NCI-H146 (cell line): ENCODE results near the gene CYS1.
"Not testable (repeated sequence)": the region's sequence is repeated elsewhere in the genome, so short reads cannot be mapped to it uniquely, and the experiment has no call there.

Experiments
- DNase-seq: peaks from one replicate; lab custom pipeline; 2025; lab: John Stamatoyannopoulos, UW

CYS1 gene

DNA sequence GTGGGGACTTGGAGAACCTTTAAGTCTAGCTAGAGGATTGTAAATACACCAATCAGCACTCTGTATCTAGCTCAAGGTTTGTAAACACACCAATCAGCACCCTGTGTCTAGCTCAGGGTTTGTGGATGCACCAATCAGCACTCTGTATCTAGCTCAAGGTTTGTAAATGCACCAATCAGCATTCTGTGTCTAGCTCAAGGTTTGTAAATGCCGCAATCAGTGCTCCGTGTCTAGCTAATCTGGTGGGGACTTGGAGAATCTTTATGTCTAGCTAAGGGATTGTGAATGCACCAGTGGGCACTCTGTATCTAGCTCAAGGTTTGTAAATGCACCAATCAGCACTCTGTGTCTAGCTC, 11.7 kb upstream of the CYS1 start:
- not testable (repeated sequence) for DNase-seq

DNA sequence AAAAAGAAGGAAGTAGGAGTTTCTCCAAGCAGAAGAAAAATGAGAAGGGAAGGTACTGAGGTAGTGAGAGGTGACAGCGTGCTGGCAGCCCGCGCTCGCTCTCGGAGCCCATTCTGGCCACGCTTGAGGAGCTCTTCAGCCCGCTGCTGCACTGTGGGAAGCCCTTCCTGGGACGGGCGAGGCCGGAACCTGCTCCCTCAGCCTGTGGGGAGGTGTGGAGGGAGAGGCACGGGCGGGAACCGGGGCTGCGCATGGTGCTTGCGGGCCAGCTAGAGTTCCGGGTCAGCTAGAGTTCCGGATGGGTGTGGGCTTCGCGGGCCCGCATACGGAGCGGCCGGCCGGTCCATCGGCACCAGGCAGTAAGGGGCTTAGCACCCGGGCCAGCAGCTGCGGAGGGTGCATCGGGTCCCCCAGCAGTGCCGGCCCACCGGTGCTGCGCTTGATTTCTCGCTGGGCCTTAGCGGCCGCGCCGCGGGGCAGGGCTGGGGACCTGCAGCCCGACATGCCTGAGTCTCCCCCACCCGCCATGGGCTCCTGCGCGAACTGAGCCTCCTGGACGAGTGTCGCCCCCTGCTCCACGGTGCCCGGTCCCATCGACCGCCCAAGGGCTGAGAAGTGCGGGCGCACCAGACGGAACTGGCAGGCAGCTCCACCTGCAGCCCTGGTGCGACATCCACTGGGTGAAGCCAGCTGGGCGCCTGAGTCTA, 11.1 kb upstream of the CYS1 start:
- DNase-seq, result no peak

DNA sequence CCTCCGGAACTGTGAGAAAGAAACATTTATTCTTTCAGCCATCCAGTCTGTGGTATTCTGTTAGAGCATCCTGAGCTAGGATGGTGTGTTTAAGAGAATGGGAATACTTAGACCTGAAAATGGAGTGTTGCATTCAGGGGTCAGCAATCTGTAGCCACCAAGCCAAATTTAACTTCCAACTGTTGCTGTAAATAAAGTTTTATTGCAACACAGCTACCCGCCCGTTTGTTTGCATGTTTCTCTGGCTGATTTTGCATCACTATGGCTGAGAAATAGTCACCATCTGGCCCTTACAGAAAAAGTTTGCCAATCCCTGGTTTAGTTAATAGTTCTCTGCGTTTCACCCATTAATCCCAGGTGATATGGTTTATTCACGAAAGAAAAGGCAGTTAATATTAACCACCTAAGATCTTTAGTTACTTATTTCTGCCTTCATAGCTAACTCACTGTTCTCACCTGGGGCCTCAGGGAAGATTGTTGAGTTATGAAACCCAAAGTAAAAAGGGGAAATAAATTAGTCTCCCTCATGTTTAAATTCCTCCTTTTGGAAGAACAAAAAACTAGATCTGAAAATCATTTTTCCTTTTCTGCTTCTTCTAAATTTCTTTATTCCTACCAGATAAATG, 9.5 kb upstream of the CYS1 start:
- DNase-seq, result no peak

DNA sequence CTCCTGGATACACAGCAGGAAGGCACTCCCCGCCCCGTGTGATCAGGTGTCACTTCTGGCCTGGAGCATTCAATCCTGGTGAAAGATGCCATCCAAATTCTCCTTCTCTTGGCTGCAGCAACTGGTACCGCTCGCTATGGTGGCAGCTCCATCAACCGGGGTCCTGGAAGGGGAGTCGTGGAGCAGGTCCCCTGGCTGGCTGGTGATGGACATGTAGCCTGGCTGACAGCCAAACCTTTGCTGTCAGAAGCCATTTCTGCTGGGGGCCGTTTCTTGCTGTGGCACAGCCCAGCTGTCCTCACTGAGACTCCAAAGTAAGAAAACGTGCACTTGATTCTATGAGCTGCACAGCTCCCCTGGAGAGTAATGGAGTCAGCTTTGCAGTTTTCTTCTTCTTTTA, 7.1 kb upstream of the CYS1 start:
- DNase-seq, result peak; percentile 17

DNA sequence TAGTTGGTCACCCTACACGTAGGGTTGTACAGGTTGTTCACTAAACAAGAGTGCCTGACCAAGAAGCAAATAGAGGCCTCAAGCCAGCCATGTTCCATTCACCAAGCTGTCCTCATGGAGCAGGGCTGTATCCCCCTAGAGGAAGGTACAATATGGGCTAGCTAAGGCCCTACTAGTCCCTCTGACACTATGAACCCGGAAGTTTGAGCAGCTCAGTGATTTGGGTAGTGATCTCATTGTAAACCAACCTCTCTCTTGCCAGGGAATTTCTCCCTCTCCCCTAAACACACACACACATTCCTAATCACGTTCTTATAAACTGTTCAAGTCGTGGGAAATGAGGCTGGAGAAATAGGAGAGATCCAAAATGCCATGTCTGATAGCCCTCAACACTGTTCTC, 6.7 kb upstream of the CYS1 start:
- DNase-seq, result no peak

DNA sequence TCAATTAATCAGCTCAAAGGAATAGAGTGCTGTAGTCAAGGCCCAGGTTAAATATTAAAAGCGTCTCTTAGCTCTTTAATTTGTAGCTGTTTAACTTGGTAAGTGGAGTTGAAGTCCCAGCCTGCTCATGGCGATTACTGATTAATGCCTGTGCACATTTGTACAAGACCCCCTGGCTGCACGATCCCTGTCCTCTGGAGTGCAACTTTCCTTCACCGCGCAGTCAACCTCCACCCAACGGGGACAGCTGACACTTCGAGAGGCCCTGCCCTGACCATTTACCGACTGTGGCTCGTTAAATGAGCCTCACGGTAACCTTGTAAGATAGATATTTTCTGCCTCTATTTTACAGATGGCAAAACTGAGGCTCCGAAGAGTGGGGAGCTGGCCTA, 5.5 kb upstream of the CYS1 start:
- DNase-seq, result no peak

DNA sequence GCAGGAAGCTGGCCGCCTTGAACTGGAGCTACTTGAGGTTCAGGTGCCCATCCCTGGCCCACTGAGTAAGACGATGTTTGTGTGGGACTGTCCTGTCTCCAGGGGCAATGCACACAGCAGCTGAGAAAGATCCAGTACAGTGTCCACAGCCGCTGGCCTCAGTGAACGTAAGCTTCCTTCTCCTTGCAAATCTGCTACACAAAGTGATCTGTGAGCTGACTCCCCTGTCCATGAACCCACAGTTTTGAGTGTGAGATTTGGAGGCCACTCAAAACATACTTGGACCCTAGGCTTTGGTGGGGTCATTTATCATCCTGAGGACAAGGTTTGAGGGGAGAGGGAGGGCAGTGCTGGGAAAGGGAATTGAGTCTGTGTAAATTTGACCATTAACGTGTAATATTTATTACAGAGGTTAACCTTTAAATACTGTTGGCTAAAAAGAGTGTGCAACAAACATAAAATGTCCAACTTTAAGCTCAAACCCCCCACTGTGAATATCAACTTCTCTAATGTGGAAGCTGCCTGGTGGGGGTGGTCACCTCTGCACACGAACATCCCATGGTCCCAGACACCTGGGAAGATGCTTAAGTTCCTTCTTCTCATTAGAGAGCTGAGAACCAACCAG, 4.9 kb upstream of the CYS1 start:
- no peak for DNase-seq

DNA sequence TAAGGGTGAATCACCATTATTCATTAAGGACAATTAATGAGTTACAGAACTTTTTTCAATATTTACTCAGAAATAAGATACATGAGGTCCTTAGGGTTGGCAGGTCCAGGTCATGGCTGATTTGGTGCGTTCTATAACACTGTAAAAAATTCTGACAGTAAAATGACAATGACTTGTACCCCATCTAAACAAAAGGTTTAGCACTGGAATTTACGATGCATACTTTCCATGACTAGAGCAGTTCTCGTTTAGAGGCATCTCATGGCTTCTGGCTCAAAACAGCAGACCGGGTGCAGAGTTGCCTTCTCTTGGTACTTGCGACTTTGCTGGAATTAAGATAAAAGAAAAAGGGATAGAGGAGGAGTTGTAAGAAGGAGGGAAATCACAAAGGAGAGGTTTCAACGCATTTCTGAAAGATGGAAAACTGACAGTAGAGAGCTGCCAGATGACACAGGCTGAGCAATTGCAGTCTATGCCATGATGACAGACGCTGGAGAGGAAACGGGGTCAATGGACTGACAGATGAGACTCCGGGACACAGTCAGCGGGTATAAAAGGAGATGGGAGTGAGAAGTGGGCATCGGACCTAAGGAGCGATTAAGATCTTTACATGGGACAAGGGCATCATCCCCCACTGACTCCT, 4.1 kb upstream of the CYS1 start:
- no peak for DNase-seq

DNA sequence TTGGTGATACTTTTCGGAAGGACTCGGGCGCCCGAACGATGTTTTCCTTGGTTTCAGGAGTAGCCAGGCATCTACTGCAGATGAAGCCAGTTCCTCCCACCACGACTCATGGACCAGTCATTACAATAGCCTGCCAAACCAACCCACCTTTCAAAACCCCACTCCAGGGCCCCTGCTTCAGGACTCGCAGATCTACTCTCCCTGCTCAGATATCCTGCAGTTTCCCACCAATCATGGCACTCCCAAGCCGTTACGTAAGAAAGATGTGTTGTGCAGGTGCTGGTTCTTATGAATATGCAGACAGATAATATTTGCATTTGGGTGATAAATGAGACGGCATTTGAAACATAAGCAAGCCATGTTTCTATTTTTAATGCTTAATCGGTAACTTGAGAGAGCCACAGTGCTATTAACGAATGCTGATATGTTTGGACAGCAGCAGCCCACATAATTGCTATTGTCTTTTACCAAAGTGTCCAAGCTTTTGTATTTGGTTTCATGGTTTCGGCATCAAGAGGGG, 3.5 kb upstream of the CYS1 start:
- DNase-seq, result peak; percentile 57

DNA sequence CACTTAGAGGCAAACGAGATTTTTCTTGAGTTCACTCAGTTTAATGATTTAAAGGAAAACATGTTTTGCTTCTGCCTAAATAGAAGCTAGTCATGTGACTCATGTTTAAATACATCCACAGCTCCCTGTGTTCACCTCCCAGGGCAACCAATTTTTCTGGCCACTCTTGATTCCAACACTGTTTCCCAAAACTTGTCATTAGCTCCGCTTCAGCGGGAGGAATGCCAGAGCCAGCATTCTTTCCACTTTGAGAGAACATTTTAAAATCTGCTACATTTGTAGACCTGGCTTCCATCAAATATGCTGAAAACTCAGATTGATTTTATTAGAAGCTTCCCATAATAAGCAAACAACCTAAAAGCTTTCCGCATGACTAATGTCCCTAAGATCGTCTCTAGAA, 2.8 kb upstream of the CYS1 start:
- no peak for DNase-seq

DNA sequence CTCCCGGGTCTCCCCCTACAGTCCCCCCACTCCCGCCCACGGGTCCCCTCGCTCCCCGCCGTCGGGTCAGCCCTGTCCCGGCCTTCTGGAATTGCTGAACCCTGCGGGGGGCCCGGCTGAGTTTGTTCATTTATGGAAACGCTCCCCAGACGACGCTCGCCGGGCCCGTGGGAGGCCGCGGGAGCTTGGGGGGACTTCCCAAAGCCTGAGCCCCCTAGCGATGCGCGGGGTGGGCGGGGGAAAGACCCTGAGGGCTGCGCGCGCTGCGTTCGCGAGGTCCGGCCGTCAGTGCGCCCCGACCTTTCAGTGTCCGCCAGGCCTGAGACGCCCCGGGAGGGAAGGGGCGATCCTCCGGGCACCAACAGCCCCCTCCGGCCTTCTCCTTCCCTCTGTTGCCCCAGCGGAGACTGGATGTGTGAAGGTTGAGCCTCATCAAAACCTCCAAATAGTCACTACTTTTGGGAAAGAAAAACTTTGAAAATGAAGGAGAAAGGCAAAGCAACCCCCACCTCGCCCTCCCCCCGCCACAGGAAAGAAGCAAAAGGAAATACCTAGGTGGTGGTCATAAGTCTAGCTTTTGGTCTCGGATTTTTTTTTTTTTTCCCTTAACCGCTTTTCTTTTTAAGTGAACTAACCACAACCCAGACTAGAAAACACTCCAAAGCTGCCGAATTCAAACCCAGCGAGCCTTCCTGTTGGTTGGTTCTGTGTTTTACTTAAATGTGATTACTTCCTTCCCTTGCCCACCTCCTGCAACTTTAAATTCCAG, 509 bp upstream of the CYS1 start:
- DNase-seq, result no peak

DNA sequence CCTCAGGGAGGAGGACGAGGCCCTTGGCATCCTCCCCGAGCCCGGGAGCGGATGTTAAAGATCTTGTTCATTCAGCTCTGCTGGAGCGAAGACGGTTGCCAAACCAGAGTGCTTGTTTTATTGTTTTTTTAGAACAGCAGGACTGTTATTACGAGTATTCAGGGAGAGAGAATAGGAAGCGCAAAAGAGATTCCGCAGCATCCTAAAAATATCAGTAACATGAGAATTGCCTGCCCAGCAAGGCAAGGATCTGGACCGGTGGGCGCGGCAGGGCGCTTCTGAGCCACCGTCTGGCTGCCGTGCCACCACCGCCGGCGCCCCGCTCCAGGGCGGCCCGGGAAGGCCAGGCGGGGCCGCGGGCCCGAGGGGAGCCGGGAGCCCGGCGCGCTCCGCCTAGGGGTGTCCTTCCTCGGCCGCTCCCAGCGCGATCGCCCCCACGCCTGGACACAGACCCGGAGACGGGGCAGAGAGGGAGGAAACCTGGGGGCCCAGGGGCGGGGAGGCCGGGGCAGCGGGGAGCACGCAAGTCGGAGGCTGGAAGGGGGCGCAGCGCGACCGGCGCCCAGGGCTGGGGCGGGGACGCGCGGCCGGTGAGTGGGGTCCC, 843 bp downstream of the CYS1 start:
- DNase-seq, result peak; percentile 25

DNA sequence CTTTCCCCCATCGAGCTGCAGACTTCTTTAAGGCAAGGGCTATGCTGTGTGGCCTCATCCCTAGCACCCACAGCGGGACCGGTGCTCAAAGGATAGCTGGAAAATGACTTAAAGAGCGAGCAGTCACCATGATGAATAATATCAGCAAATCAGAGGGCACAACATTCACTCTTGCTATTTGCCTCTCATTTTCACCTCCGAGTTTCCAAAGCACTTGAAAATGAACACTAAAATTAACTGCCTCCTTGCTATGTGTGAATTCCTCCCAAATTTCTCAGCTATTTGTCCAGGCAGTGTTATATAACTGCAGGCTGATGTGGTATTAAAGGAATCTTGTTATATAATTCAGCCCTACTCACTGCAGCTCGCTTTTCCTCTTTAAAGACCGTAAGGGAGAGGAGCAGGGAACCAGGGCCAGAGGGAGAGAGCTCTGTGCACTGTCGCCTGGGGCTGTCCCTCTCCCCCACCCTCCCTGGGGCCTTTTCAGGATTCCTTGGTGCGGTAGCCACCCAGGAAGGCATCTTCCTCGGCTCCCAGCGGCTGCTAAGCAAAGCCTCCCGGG, 1.4 kb downstream of the CYS1 start:
- DNase-seq, result no peak

DNA sequence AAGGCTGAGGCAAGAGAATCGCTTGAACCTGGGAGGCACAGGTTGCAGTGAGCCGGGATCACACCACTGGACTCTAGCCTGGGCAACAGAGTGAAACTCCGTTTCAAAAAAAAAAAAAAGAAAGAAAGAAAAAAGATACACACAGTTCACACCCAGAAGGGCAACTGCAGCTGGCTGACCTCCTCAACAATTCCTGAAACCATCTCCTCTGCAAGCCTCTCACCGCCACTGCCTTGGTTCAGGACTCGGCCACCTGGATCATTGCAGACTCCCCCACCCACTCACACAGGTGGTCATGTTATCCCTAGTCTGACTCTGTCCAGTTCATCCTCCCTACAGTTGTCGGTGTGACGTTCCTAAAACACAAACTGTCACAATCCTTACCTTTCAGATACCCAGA, 2.2 kb downstream of the CYS1 start:
- no peak for DNase-seq

DNA sequence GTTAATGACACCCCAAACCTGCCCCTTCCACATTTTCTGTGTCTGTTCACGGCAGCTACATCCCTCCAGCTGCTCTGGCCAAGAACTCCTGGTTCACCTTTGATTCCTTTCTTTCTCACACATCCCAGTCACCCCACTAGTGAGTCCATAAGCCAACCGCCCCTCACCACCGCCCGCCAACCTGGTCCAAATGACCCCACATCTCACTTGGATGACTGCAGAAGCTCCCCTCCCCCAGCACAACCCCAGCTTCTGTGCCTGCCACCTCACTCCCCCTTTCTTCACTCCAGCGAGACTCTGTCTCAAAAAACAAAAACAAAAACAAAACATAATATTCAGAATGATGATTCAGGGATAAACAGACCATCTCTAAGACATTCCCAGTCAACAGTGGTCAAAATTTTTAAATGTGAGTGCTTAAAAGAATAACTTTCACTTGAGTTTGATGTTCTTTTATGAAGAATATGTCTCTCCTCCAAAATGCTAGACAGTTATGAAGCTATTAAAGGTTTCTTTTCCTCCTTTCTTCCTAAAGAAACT, 3.2 kb downstream of the CYS1 start:
- DNase-seq, result no peak

DNA sequence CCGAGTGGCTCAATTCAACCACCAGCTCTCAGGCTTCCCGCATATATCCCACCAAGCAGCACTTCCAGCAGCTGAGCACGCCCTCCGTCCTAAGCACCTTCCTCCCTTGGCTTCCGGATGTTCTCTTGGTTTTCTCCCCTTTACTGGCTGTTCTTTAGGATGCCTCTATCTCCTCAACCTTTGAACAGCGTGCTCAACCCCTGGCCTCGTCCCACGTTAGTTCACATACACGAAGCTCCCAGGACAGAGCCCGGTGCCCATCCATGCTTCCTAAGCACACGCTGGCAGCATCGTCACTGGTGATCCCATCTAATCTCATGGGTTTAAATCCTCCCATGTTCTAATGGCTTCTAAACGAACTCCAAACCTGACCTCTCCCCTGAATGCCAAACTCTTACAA, 3.7 kb downstream of the CYS1 start:
- no peak for DNase-seq

DNA sequence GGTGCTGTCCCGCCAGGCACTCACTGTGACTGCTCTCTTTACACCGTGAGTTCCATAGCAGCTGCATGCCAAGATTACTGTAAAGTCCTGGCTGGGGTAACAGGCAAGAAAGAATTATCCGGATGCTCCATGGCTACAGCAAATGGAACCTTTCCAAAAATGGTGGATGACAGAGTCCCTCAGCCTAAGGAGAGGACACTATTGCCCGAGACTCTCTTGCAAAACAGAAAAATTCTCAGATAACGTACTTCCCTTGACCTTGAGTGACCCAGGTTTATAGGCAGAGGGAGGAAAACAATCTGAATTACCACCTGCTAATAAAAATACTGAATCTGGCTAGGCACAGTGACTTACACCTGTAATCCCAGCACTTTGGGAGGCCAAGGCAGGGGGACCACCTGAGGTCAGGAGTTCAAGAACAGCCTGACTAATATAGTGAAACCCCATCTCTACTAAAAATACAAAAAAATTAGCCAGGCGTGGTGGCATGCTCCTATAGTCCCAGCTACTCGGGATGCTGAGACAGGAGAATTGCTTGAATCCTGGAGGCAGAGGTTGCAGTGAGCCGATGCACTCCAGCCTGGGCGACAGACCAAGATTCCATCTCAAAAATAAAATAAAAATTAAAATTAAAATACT, 4.5 kb downstream of the CYS1 start:
- DNase-seq, result no peak

DNA sequence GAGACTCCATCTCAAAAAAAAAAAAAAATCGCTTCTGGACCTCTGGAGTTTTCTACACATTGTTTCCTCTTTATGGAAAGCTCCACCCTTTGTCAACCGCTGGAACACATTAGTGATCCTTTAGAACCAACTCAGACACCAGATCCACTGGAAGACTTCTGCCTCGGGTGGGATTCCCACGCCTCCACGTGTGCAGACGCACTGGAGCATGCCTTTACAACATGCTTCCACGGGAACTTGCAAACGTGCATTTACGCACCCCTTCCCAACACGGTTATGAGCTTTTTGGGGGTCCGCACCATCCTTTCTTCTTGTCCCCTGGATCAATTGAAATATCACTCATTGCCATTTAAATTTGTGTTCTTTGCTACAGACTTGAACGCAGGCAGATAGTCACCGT, 5.1 kb downstream of the CYS1 start:
- no peak for DNase-seq

DNA sequence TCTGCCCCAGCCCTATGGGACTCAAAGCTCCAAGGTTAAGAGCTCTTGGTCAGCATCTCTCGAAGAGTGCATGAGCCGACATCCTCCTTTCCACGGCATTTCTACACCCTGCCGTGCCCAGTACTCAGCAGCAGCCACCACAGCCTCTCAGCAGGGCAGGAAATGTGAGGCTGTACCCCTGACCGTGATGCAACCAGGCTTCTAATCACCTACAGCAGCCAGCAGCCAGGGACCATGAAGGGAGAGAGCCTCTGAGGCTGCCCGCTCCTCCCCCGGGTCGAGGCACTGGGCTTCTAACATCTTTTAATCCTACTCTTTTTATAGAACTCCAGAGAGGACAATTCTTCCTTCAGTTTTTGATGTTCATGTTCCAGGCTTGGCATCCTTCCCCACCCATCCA, 6.5 kb downstream of the CYS1 start:
- no peak for DNase-seq

DNA sequence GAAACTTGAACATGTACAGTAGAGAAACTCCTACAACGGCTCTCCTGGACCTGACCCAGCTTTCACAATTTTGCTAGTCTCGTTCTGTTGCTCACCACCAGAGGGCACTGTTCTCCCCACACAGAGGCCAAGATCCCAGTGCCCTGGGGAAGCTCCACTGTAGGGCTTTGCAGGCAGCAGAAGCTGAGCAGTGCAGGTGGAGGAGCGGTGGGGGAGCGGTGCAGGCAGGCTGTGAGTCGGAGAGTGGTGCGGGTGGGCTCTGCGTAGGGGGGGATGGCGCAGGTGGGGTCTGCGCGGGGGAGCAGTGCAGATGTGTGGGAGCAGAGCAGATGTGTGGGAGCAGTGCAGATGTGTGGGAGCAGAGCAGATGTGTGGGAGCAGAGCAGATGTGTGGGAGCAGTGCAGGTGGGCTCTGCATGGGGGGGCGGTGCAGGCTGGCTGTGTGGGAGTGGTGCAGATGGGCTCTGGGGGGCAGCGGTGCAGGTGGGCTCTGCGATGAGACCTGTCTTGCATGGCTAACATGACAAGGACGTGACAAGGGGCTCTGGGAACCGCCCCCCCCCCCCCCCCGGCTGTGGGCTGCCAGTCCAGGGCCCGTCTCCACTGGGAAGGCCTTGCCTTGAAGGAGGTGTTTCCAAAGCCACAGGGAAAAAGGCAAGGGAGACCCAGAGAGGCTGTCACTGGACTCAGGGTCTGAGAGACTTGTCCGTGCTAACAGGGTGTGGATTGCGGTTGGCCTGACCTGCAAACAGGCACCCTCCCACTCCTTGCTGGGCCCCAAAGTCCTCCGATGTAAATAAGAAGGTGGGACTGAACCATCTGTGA, 7.3 kb downstream of the CYS1 start:
- peak; percentile 89 for DNase-seq
